GM18951 (cell line): ENCODE measurements around the gene ZNF496.
"Not testable (repeated sequence)": the region's sequence is repeated elsewhere in the genome, so short reads cannot be mapped to it uniquely, and the experiment has no call there.

Experiments
- POLR2A ChIP-seq: IDR thresholded peaks from 4 replicates; pipeline ENCODE4 v1.6.1; 2011; ENCODE audit warnings: mild to moderate bottlenecking; ENCODE audit not compliant: insufficient read length, insufficient read depth; ENCODE audit errors: extremely low read depth
- in situ Hi-C: fragments of 300-500 bp; cut with MboI; formaldehyde crosslinking; loops from one replicate; pipeline ENCODE4 v1.12.0; 2022; ENCODE audit warnings: low sequenced_read_pairs, mixed read lengths, inconsistent platforms; ENCODE audit not compliant: unreplicated experiment

Gene ZNF496

DNA sequence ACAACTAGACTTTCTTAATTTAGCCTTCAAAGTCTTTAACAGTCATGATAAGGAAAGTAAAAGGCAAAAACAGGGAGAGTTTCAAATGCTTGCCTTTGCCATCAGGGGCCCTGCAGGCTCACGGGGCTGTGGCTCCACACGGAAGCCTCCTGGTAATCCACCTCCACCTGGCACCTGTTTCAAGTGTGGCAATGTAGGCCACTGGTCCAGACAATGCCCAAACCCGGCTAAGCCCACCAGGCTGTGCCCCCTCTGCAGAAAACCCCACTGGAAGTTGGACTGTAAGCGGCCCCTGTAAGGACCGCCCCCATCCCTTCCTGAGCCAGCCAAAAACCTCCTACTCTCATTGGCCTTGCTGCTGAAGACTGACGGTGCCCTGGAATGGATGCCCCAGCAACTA lies 43.3 kb downstream of the ZNF496 start:
- in situ Hi-C loops: no loop called here

DNA sequence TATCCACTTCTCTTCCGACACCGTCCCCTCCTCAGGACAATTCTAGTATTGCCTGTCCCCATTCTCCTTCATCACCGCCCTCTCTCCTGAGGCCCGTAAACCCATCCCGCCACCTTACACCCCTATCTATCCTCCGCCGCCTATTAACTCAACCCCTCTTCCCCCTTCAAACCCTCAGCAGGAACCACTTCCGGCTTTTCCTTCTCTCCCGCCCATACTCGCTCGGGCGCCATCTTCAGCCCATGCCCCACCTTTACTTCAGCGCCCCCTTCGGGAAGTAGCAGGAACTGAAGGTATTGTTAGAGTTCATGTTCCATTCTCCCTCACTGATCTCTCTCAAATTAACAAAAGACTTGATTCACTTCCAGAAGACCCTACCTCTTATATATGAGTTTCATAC lies 44.2 kb downstream of the ZNF496 start:
- in situ Hi-C loops: no loop called here
- no peak for TF ChIP-seq POLR2A

More for the DNA sequence above, 43.3 kb downstream of the ZNF496 start:
- TF ChIP-seq POLR2A: no peak

DNA sequence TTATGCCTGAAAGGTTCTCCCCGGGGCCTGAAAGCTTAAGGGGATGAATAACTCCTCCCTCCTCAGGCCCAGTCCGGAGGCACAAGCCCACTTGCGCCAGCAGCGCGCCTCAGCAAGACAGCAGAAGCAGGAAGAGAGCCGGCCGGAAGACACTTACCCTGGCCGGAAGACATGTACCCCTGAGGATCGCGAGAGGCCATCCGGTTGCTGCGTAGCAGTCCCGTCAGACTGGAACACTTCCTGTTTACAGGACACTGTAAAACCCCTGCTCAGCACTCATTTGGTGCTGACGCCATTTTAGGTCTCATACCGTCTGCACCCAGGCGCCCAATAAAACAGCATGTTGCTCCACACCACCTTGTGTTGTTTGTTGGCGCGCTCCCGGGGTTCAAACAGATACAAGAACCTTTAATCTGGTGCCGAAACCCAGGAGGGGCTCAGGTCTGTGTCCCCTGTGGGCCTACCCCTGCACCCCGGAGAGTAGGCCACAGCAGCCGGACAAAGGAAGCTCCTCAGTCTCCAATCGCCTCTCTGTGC lies 45.5 kb downstream of the ZNF496 start:
- in situ Hi-C loops: no loop called here
- TF ChIP-seq POLR2A: no peak

DNA sequence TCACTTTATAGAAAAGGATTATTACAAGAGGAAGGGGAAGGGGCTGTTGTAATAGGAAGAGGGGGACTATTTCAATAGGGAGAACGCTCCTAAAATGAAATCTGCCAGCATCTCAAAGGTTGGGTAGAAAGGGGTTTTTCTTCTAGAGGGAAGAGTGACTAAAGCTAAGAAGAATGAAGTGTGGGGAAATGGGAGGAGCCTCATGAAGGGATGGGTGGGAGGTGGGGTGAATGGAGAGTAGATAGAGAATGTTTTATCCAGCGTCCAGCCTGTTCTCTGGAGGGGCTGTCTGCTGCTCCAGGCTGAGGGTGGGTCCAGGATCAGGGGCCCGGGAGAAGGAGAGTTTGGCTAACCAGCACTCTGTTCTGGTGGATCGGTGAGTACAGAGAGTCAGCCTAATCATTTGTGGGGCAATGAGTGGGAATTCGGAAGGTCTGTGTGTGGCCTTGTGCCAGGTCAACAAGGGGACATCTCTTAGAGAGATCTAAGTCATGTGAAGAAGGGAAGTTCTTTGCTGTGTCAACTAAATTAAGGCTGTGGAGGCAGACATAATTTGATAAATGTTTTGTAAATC lies 50.6 kb downstream of the ZNF496 start:
- TF ChIP-seq POLR2A: no peak
- in situ Hi-C loops: no loop called here

DNA sequence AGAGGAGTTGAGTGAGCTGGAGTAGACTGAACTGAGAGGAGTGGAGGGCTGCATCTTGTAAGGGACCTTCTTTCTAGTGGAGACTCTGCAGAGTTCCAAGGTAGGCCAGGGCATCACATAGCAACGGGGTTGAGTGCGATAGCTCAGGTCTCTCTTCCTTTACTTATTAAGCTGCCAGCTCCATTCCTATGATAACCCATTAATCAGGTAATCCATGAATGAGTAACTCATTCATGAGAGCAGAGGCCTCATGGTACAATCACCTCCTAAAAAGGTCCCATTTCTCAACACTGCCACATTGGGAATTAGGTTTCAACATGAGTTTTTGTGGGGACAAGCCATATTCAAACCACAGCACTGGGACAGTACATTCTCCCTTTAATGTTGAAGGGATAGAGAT lies 54.5 kb downstream of the ZNF496 start:
- in situ Hi-C loops: no loop called here

DNA sequence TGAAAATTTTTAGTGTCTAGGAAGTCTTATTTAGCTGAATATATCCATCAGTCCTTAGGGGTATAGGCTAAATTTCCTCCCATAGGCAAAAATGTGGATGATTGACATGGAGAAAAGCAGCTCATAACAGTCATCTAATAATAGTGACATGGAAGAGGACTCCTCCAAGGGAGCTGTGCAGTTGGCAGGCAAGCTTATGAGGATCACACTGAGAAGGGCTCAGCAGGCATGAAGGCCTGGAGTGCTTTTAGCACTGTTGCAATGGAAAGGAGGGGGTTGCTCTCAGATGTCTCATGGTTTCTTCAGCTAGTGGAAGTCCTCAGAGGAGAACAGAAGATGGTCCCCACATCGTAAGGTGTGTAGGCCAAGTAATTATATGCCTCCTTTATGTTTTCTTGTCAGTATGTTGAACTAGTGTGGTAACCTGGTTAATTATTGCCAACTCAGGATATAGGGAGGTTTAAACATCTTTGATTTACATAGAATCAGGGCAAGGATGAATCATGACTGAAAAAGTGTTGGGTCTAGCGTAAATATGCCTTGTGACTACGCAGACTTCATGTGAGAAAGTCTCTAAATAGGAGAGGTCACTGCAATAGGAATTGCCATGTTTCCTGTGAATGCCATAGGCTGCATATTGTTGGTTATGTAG lies 56.9 kb downstream of the ZNF496 start:
- in situ Hi-C loops: no loop called here
- no peak for TF ChIP-seq POLR2A

More for the DNA sequence above, 54.5 kb downstream of the ZNF496 start:
- TF ChIP-seq POLR2A: no peak

DNA sequence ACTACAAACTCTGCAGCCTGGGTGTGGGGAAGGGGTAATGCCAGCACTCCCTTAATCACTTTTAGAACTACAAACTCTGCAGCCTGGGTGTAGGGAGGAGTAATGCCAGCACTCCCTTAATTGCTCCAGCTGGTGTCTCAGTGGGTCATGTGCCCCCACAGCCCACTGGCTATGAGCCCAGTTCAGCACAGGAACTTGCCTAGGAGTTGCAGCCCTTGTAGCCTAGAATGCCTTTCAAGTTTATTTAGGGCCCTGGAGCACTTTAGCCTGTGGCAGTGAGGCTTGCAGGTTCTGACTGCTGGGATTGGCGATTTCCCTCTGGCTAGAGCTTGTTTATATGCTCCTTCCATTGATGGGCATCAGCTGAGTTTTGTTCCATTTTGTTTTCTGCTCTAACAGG lies 58.7 kb downstream of the ZNF496 start:
- in situ Hi-C loops: no loop called here
- no peak for TF ChIP-seq POLR2A

DNA sequence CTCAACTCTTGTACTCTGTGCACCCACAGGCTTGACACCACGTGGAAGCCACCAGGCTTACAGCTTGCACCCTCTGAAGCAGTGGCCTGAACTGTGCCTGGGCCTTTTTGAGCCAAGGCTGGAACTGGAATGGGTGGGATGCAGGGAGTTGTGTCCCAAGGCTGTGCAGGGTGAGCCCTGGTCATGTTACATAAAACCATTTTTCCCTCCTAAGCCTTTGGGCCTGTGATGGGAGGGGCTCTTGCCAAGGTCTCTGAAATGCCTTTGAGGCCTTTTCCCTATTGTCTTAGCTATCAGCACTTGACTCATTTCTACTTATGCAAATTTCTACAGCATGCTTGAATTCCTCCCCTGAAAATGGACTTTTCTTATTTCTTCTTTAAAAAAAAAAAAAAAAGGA lies 61.7 kb downstream of the ZNF496 start:
- no peak for TF ChIP-seq POLR2A
- in situ Hi-C loops: no loop called here

DNA sequence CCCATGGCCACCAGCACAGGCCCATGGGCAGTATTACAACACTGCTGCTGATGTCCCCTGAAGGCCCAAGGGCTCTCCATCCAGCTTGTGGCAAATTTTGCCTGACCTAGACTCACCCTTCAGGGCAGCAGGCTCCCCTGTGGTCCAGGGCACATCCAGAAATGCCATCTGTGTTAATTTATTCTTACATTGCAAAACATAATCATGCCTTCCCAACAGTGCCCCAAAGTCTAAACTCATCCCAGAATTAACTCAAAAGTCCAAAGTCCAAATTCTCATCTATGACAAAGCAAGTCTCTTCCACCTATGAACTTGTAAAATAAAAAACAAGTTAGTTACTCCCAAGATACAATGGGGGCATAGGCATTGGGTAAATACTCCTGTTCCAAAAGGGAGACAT lies 62.5 kb downstream of the ZNF496 start:
- no peak for TF ChIP-seq POLR2A
- in situ Hi-C loops: no loop called here

DNA sequence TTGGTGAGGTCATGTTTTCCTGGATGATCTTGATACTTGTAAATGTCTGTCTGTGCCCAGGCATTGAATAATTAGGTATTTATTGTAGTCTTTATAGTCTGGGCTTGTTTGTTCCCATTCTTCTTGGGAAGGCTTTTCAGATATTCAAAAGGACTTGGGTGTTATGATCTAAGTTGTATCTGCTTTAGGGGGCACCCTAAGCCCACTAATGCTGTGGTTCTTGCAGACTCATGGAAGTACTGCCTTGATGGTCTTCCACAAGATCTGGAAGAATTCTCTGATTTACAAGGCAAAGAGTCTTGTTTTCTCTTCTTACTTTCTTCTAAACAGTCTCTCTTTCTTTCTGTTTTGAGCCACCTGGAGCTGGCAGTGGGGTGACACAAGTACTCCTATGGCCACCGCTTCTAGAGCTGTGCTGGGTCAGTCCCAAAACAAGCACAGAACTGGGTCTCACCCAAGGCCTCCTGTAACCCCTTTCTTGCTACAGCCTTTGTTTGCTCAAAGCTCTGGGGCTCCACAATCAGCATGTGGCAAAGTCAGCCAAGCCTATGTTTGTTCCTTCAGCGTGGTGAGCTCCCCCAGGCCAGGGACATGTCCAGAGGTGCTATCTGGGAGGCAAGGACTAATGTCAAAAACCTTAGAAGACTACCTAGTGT lies 63.1 kb downstream of the ZNF496 start:
- TF ChIP-seq POLR2A: no peak
- in situ Hi-C loops: no loop called here

DNA sequence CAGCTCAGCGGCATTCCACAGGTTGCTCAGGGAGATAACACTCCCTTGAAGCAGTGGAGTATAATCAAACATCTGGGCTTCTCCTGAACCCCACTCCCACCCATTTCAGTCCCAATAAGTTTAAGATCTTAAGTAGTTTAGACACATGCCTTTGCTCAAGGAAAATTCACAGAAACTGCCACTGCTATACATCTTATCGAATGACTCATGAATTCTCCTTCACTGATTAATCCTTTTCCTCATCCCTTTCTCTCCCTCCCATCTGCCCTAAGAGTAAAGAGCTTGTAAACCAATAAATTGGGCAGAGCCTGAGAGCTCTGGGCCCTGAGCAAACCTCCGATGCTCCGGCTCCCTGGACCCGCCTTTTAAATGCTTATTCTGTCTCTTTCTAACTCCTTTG lies 65.6 kb downstream of the ZNF496 start:
- in situ Hi-C loops: no loop called here
- TF ChIP-seq POLR2A: no peak

DNA sequence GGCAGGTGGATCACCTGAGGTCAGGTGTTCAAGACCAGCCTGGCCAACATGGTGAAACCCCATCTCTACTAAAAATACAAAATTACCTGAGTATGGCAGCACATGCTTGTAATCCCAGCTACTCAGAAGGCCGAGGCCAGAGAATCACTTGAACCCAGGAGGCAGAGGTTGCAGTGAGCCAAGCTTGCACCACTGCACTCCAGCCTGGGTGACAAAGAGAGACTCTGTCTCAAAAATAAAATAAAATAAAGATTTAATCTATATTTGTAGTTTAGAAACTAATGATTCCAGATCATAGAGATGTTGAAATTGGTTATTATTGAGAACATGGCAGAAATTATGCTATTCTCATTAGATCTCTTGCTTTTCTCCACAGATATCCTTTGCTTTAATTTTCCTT lies 75.9 kb downstream of the ZNF496 start, which contains the start of gene VN1R5:
Gene VN1R5, plus strand, starts transcription at position 301 of the 400 bp plus-strand sequence.
- in situ Hi-C loops: not testable (repeated sequence)

DNA sequence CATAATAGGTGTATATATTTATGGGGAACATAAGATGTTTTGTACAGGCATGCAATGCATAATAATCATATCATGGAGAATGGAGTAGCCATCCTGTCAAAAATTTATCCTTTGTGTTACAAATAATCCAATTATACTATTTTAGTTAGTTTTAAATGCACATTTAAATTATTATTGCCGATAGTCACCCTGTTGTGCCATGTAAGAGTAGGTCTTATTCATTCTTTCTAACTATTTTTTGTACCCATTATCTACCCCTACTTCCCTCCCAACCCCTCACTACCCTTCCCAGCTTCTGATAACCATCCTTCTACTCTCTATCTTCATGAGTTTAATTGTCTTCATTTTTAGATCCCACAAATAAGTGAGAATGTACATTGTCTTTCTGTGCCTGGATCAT lies 84.1 kb downstream of the ZNF496 start:
- in situ Hi-C loops: no loop called here
- no peak for TF ChIP-seq POLR2A
